Kidney epithelial cell (primary cell): ENCODE results near the gene RAB3IL1. TPM values are rescaled to one million over a fixed set of nuclear protein-coding genes. Genes with fewer than 3 reads are reported as not detected.

Source experiments
- DNase-seq: peaks from one replicate; pipeline ENCODE4 v3.0.0-alpha.2; 2010; ENCODE audit warnings: low read depth
- H3K27me3 ChIP-seq: 2 replicates; pipeline ENCODE4 v1.6.0; 2011; ENCODE audit warnings: low read length; ENCODE audit not compliant: control insufficient read depth, insufficient read depth
- H3K36me3 ChIP-seq: 2 replicates; pipeline ENCODE4 v1.5.1; 2011; ENCODE audit warnings: low read length; ENCODE audit not compliant: control insufficient read depth, insufficient read depth
- H3K4me3 ChIP-seq: 2 replicates; pipeline ENCODE4 v1.5.1; 2011; ENCODE audit warnings: low read depth, mild to moderate bottlenecking, control low read depth, low read length
- total RNA-seq: library from RNA; depleted of rRNA; stranded (reverse); fragments of >200 nt; gene quantifications from 2 replicates; pipeline ENCODE4 v1.2.3, GENCODE V29; 2015
- TF ChIP-seq, protein P1 (sequence below): IDR thresholded peaks from 2 replicates; pipeline ENCODE4 v1.5.1; 2011; ENCODE audit warnings: mild to moderate bottlenecking, moderate library complexity, low read length, control low read depth, inconsistent platforms; ENCODE audit not compliant: insufficient read depth, poor library complexity, severe bottlenecking

RAB3IL1 gene
- total RNA-seq, 1 donor from 2014 or later, result 5.2 TPM

DNA sequence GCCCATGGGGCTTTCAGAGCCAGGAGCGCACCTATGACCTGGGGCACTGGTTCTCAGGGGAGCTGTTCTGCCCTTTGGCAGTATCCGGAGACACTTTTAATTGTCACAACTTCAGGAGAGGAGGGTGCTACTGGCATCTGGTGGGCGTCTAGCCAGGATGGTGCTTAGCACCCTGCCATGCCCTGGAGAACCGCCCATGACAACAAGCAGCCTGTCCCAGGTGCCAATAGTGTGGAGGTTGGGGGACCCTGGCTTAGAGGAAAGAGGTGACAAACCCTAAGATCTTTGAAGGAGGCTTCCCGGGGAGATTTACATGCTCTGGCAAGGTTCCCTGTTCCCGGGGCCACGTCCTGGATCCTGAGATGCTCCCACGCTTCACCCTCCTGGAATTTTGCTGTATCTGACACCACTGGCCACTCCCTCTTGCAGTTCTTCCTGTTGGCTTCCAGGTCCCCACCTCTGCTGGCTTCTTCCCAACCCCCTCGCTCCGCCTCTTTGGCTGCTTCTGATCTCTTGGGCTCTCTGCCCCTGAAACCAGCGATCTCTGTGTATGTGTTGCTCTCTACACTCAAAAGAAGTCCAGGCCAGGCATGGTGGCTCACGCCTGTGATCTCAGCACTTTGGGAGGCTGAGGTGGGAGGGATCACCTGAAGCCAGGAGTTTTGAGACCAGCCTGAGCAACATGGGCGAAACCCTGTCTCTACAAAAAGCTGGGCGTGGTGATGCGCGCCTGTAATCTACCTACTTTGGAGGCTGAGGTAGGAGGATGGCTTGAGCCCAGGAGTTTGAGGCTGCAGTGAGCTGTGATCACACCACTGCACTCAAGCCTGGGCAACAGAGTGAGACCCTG is 57.1 kb downstream of the RAB3IL1 start:
- no peaks in the 10 kb centered on the region for H3K27me3 ChIP-seq
- TF ChIP-seq, protein P1, sequence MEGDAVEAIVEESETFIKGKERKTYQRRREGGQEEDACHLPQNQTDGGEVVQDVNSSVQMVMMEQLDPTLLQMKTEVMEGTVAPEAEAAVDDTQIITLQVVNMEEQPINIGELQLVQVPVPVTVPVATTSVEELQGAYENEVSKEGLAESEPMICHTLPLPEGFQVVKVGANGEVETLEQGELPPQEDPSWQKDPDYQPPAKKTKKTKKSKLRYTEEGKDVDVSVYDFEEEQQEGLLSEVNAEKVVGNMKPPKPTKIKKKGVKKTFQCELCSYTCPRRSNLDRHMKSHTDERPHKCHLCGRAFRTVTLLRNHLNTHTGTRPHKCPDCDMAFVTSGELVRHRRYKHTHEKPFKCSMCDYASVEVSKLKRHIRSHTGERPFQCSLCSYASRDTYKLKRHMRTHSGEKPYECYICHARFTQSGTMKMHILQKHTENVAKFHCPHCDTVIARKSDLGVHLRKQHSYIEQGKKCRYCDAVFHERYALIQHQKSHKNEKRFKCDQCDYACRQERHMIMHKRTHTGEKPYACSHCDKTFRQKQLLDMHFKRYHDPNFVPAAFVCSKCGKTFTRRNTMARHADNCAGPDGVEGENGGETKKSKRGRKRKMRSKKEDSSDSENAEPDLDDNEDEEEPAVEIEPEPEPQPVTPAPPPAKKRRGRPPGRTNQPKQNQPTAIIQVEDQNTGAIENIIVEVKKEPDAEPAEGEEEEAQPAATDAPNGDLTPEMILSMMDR, result no peak
- no peak for DNase-seq
- H3K4me3 ChIP-seq, result no peak overlapping the region
- peaks cover 5% of the 10 kb centered on the region for H3K36me3 ChIP-seq

DNA sequence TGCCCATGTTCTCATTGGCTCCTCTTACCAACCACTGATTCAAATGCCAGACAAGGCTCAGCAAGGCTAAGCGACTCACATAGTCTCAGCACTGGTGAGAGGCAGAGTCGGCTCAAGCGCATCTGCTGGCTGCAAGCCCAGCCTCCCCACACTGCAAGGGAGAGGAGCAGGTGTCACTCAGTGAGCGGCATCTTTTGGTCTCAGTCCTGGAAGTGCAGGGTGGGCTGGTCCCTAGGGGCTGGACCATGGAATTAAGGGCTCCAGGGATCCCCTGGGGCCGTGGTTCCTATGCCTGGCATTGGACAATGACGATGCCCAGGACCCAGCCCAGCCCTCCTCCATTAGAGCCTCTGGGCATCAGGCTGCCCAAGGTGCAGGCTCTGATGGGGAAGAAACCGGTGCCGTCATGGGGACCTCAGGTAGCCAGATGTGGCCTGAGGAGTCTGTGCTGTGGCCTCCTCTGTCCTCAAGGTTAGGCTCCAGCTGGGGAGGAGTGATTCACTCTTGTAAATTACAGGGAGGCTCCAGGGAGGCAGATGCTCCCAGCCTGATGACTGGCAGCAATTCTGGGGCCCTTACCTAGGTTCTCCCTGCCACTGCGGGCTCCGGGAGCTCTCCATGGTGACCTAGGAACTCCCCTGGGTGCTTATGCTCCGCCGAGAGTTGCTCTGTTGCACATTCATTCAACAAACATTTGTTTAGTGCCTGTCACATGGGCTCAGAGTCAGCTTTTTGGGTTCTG is 61.3 kb downstream of the RAB3IL1 start:
- TF ChIP-seq, protein P1, result no peak
- Histone ChIP-seq H3K27me3 (no peaks in the 10 kb centered on the region), H3K4me3 (no peak overlapping the region), H3K36me3 (peaks cover 4% of the 10 kb centered on the region)
- DNase-seq, result no peak

DNA sequence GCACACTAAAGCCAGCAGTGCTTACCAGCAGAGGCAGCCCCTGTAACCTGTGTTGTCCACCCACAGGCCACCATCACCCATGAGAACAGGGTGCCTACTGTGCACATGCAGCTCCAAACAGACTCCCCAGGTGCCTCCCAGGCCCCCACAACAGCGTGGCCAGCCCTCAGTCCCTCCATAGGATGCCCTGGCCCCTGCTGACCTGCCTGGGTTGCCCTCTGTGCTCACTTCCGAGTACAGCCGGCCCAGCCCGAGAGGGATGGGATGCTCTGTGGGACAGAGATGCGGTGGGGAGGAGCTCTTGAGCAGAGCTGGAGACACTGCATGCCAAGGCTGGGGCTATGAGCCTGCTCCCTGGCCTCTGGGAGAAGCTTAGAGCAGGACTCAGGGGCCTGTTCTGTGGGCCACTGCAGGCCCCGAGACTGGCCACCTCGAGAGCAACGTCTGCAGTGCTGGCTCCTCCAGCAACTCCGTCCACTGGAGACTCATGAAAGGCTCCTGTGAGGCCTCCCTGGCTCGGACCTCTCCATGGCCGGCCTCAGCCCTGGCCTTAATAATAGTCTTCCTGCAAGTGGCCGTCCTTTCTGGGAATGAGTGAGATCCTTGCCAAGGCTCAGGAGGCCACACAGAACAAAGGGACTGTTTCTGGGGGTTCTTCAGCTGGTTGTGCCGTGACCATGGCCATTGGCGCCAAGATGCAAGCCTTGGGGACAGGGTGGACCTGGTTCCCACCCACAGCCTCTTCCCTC is 62.2 kb downstream of the RAB3IL1 start:
- peaks cover 4% of the 10 kb centered on the region for H3K36me3 ChIP-seq
- no peak overlapping the region for H3K4me3 ChIP-seq
- TF ChIP-seq, protein P1, result no peak
- DNase-seq, result no peak
- H3K27me3 ChIP-seq, result no peaks in the 10 kb centered on the region

DNA sequence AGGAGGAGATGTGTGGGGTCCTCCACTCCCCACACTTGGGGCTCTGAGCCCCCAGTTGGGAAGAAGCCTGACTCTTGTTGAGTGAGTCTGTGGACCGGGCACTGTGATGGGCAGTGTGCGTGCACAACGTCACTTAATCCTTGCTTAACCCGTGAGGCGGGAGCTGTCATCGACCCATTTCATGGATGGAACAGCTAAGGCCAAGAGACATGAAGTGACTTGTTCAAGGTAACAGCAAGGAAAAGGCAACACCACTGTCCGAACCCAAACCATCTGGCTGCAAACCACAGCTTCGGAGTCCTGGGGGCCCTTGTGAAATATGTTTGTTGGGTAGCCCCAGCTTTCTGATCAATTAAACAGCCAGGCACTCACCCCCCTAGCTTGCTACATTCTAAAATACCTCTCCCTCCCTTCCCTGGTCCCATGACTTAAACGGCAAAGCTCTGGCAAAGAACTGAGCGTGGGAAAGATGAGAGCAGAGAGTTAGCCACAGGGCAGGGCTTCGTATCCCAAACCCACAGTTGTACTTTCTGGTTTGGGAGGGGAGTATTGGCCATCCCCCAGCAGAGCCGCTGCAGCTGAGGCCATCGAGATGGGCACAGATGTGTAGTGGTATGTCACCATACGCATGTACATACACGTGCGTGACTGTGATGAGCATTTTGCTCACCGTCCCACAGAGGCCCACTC is 63.0 kb downstream of the RAB3IL1 start:
- no peak for DNase-seq
- peaks cover 3% of the 10 kb centered on the region for H3K36me3 ChIP-seq
- H3K4me3 ChIP-seq, result no peak overlapping the region
- TF ChIP-seq, protein P1, result no peak
- H3K27me3 ChIP-seq, result no peaks in the 10 kb centered on the region

DNA sequence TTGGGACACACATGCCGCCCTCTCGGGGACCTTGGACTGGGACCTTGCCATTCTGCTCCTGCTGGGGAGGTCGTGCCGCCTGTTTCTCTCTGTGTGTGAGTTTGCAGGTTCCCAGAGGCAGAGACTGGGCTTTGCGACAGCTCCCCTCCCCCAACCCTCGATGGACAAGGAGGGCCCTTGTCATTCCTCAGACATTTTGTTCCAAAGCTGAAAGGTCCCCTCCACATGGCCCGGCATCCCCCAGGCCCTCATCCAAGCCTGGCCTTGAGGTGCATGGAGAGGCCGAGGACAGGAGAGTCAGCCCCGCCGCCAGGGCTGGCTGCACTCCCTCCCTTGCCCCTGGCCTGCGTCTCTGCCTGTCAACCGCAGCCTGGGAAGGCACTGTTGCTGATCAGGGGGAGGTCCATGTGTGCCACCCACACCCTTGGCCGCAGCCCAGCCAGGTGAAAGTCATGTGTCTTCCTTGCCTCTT is 63.6 kb downstream of the RAB3IL1 start:
- Histone ChIP-seq H3K36me3 (peaks cover 3% of the 10 kb centered on the region), H3K4me3 (no peak overlapping the region), H3K27me3 (no peaks in the 10 kb centered on the region)
- TF ChIP-seq, protein P1, result no peak
- no peak for DNase-seq
